ENCODE measurements around the gene SPN. TPM values are rescaled to one million over a fixed set of nuclear protein-coding genes. Genes with fewer than 3 reads are reported as not detected.
"Not testable (repeated sequence)": the region's sequence is repeated elsewhere in the genome, so short reads cannot be mapped to it uniquely, and the experiment has no call there.

SPN gene
- total RNA-seq, 3 donors from 2014 or later, result 4.4 to 6.0 (median 4.5) TPM

DNA sequence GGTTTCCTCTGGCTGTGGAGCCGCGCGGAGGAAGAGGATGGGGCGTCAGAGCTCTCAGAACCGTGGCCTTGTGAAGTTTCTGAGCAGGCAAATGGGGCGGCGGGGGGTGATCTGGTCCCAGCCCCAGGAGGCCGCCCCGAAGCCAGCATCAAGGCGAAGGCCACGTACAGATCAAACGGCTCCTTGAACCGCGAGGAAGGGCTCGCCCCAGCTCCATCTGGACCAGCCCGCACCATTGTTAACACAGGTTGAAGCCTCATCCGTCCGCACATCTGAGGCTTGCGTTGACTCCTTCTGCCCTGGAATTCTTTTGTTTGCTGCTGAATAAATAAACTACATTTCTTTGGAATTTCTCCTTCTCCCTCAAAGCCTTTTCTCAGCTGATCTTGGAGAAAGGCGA is 31.4 kb upstream of the SPN start:
- H3K4me1 ChIP-seq (ENCODE audit: low read depth); intact Hi-C loops (cut with DNase I, micrococcal nuclease); DNase-seq; H3K36me3 ChIP-seq (ENCODE audit: low read depth); ATAC-seq; H3K9me3 ChIP-seq; H3K4me3 ChIP-seq: not testable (repeated sequence)

DNA sequence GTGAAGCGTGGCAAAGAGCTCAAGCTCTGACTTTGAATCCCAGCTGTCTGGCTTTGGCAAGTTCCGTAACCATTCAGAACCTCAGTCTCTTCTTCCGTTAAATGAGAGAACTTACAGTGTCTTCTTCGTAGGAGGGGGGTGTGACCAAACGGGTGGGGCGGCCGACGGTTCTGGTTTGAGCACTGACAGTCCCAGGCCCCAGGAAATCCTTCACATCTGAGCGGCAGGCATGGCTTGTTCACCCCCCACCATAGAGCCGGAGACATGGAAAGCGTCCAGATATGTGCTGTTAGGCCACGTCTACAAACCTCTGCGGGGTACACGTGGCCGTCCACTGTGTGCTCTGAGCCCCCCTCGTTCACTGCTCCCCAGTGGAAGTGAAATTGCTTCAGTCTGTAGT is 27.1 kb upstream of the SPN start:
- DNase-seq; intact Hi-C loops (cut with DNase I, micrococcal nuclease); ATAC-seq; H3K9me3 ChIP-seq; H3K36me3 ChIP-seq (ENCODE audit: low read depth); H3K4me1 ChIP-seq (ENCODE audit: low read depth); H3K4me3 ChIP-seq: not testable (repeated sequence)

DNA sequence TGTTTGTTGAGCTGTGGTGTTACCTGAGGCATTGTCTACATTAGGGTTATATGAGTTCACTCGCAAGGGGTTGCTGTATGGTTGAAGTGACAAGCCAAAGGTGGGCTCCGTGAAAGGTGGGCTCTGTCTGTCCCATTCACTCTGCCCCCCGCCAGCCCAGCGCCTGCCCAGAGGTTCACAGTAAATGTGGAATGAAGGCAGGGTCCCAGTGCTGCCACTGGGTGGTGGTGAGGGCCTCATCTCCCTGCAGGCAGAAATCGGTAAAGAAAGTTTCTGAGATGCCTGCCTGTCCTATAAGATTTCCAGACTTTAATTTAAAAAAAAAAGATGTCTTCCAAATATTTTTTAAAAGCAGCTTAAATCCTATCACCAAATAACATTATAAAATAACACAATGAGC is 26.7 kb upstream of the SPN start:
- ATAC-seq; DNase-seq; H3K9me3 ChIP-seq; H3K4me1 ChIP-seq (ENCODE audit: low read depth); H3K36me3 ChIP-seq (ENCODE audit: low read depth); intact Hi-C loops (cut with DNase I, micrococcal nuclease); H3K4me3 ChIP-seq: not testable (repeated sequence)

DNA sequence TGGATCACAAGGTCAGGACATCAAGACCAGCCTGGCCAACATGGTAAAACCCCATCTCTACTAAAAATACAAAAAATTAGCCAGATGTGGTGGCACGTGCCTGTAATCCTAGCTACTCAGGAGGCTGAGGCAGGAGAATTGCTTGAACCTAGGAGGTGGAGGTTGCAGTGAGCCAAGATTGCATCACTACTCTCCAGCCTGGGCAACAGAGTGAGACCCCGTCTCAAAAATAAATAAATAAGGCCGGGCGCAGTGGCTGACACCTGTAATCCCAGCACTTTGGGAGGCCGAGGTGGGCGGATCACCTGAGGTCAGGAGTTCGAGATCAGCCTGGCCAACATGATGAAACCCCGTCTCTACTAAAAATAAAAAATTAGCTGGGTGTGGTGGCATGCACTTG is 24.3 kb upstream of the SPN start:
- H3K36me3 ChIP-seq (ENCODE audit: low read depth); H3K4me3 ChIP-seq; ATAC-seq; DNase-seq; H3K9me3 ChIP-seq; H3K4me1 ChIP-seq (ENCODE audit: low read depth); intact Hi-C loops (cut with DNase I, micrococcal nuclease): not testable (repeated sequence)

DNA sequence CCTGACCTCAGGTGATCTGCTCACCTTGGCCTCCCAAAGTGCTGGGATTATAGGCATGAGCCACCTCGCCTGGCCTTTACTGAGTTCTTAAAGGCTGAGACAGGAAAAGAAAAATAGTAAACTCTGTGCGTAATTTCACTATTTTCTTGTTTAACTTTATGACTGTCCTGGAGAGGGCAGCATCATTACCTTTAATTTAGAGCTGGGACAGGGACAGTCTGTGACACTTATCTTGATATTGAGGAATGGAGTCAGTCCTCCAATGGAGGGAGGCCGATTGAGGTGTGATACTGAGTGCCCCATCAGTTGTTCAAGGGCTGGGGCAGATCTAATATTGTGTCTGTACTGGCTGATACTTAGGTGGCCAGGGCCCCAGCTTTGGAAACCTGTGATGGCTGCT is 21.5 kb upstream of the SPN start:
- TF ChIP-seq, protein P1, sequence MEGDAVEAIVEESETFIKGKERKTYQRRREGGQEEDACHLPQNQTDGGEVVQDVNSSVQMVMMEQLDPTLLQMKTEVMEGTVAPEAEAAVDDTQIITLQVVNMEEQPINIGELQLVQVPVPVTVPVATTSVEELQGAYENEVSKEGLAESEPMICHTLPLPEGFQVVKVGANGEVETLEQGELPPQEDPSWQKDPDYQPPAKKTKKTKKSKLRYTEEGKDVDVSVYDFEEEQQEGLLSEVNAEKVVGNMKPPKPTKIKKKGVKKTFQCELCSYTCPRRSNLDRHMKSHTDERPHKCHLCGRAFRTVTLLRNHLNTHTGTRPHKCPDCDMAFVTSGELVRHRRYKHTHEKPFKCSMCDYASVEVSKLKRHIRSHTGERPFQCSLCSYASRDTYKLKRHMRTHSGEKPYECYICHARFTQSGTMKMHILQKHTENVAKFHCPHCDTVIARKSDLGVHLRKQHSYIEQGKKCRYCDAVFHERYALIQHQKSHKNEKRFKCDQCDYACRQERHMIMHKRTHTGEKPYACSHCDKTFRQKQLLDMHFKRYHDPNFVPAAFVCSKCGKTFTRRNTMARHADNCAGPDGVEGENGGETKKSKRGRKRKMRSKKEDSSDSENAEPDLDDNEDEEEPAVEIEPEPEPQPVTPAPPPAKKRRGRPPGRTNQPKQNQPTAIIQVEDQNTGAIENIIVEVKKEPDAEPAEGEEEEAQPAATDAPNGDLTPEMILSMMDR (IDR thresholded peaks at IDR 0.05), result no peak
- Histone ChIP-seq H3K9me3 (no peaks in the 10 kb centered on the region), H3K36me3 (ENCODE audit: low read depth) (no peaks in the 10 kb centered on the region), H3K4me1 (ENCODE audit: low read depth) (no peaks in the 10 kb centered on the region), H3K4me3 (no peak overlapping the region)
- intact Hi-C loops (cut with DNase I, micrococcal nuclease), result no loop called here
- DNase-seq (no peak), ATAC-seq (peak; percentile 34)

DNA sequence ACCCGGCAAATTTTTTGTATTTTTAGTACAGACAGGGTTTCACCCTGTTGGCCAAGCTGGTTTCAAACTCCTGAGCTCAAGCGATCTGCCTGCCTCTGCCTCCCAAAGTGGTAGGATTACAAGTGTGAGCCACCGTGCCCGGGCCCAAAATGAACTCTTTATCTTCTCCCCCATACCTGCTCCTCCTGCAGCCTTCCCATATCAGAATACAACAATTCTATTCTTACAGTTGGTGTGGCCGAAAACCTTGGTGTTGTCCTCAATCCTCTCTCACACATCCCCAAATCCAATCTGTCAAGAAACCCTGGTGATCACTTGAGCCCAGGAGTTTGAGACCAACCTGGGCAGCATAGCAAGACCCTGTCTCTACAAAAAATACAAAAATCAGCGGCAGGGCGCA is 19.5 kb upstream of the SPN start:
- ATAC-seq (no peak), DNase-seq (no peak)
- TF ChIP-seq, protein P1 (IDR thresholded peaks at IDR 0.05), result no peak
- intact Hi-C loops (cut with DNase I, micrococcal nuclease), result no loop called here
- H3K4me1 ChIP-seq (ENCODE audit: low read depth), result no peaks in the 10 kb centered on the region
- H3K36me3 ChIP-seq (ENCODE audit: low read depth), result no peaks in the 10 kb centered on the region
- H3K9me3 ChIP-seq, result no peaks in the 10 kb centered on the region
- H3K4me3 ChIP-seq, result no peak overlapping the region

DNA sequence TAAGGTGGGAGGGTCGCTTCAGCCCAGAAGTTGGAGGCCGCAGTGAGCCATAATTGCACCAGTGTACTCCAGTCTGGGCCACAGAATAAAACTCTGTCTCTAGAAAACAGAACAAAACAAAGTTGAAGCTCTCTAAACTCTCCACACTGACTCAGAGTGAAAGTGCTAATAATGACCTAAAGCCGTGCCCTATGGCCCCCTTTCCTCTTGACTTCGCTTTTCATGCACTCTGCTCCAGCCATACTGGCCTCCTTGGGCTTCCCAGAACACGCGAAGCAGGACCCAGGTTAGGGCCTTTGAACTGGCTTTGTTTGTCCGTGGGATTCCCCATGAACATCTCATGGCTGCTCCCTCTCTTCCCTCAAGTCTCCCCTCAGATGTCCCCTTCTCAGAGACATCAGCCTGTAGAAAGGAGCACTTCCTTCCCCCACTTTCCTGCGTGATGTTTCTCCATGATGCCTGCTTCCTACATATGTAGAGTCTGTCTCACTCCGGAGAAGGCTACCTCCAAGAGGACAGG is 18.6 kb upstream of the SPN start:
- DNase-seq, result no peak
- no peaks in the 10 kb centered on the region for H3K9me3 ChIP-seq
- intact Hi-C loops (cut with DNase I, micrococcal nuclease), result no loop called here
- H3K36me3 ChIP-seq (ENCODE audit: low read depth), result no peaks in the 10 kb centered on the region
- TF ChIP-seq, protein P1 (IDR thresholded peaks at IDR 0.05), result no peak
- H3K4me3 ChIP-seq, result no peak overlapping the region
- ATAC-seq, result peak; percentile 32
- H3K4me1 ChIP-seq (ENCODE audit: low read depth), result no peaks in the 10 kb centered on the region

DNA sequence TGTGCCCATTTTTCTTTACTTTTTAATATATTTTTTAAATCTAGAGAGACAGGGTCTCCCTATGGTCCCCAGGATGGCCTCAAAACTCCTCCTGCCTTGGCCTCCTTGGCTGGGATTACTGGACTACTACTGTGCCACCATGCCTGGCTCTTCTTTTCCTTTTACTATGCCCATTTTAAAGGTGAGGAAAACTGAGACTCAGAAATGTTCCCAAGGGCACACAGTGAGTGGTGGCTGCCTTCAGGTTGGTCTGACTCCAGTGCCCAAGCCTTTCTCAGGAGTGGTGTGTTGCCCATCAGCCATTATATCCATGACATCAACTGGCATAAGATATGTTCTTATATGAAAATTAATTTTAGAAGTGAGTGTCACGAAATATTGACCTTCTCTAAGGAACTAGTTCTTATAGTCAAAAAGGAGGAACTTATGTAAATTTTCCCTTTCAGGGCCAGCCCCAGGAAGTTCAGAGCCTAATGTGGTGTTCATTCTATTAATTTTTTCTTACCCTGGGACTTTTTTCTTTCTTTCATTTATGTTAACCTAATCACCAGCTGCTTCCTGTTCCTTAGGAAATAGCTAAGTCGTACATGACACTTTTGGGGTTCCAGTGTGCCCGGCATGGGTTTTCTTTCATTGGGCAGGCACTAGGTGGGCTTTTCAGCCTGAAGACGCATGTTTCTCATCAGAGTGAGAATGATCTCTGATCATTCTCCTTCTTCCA is 17.9 kb upstream of the SPN start:
- Histone ChIP-seq H3K36me3 (ENCODE audit: low read depth) (no peaks in the 10 kb centered on the region), H3K4me1 (ENCODE audit: low read depth) (no peaks in the 10 kb centered on the region), H3K9me3 (no peaks in the 10 kb centered on the region), H3K4me3 (no peak overlapping the region)
- intact Hi-C loops (cut with DNase I, micrococcal nuclease), result no loop called here
- DNase-seq, result no peak
- TF ChIP-seq, protein P1 (IDR thresholded peaks at IDR 0.05), result no peak
- no peak for ATAC-seq

Measured in mucosa of descending colon (tissue), 3 donors.